ENCODE data around the gene CCDC86.

Gene CCDC86

DNA sequence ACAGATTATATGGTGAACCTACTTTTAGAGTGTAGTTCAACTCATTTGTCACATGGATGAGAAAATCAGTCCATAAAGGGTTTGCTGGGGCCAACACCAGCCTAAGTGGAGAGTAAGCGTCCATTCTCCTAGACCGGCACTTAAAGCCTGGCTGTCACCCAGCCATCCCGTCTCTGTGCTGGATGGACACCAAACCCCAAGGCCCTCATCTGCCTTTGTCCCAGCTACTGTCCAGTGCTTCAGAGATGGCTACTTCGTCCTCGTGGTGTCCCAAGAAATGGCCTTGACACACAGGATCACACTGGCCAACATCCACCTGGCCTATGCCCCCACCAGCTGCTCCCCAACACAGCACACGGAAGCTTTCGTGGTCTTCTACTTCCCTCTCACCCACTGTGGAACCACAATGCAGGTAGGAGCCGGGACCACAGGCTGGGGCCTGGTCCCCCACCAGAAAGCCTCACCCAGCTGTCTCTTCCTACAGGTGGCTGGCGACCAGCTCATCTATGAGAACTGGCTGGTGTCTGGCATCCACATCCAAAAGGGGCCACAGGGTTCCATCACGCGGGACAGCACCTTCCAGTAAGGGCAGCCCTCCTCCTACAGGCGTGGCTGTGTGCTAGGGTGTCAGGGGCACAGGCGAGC, 28.9 kb downstream of the CCDC86 start:
- no peak for DNase-seq

- no peak for DNase-seq
Observed at GRCh38 chr11:60871378-60872061, 29.6 kb downstream of the CCDC86 start.

DNA sequence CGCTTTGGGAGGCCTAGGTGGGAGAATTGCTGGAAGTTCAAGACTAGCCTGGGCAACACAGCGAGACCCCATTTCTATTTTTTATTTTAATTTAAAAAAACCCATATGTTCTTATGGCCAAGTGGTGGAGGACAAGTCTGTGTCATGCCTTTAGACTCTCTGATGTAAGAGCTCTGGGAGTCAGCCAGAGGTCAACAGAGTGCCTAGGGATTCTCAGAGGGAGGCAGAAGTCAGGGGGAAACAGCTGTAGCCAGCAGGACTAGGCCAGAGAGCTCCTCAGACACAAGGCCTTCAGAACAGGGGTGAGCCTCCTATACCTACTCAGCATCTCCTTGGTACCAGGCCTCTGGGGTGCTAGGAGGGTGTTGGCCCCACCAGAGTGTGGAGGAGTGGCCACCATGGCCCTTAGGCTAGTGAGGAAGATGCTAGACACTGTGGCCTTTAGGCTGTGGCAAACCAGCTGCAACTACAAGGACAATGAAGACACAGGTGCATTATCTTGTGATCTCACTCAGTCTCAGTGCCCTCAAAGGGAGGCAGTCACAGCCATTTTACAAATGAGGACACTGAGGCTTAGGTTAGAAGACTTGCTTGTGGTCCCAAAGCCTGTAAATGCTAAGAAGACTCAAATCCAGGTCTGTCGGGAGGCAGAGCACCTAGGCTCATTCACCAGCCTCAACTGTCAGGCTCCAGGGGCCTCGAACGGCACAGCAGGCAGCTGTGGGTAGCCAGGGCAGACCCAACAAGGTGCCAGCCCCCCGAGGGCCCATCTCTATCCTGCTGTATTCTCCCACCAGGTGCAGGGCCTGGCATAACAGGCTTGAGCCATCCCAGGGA, 30.4 kb downstream of the CCDC86 start:
- DNase-seq, result no peak

GRCh38 chr11:60872961-60873524, 31.1 kb downstream of the CCDC86 start:
- DNase-seq, result no peak

DNA sequence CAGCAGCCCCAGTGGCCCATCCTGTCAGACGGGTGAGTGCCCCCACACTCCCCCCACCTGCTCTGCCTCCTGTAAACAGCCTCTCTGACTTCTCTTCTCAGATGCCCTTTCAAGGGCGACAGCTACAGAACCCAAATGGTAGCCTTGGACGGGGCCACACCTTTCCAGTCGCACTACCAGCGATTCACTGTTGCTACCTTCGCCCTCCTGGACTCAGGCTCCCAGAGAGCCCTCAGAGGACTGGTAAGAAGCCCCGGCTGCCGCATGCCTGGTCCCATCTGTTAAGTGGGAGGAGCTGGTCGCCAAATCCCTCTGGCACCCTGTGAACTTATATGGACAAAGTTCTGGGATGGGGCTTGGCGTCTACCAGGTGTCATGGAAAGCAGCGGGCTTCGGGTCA, 31.6 kb downstream of the CCDC86 start:
- DNase-seq, result no peak

- no peak for DNase-seq
Observed at GRCh38 chr11:60874421-60875365, 32.8 kb downstream of the CCDC86 start.

DNA sequence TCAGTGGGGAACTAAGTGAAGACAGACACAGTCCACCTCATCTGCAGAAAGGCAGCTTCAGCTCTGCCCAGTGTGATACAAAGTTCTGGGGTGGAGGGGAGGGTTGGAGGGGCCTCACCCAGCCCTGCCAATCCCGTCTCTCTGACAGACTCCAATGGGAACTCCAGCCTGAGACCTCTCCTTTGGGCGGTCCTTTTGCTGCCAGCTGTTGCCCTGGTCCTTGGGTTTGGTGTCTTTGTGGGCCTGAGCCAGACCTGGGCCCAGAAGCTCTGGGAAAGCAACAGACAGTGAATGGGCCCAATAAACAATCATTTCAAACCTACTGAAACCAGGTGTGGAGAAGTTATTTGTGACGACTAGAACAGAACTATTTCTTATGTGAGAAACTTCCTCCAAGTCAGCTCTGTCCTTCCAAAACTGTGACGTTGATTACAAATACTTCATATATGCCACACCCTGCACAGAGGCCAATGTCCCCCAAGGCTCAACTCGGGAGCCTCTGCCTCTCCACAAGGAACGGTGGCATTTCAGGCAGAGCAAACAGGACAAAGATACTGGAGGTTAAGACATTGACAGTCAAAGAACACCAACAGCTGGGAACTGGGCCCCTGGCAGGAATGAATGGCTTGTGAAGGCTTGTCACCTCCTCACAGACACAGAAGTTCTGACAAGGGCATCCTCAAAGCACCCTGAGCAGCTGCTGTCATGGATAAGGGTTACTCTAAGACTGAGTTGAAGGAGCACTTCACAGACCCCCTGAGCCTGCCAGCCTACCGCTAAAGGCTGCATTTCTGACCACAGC, 33.7 kb downstream of the CCDC86 start:
- no peak for DNase-seq

- DNase-seq, result no peak
Observed at GRCh38 chr11:60876168-60876485, 34.2 kb downstream of the CCDC86 start.

DNA sequence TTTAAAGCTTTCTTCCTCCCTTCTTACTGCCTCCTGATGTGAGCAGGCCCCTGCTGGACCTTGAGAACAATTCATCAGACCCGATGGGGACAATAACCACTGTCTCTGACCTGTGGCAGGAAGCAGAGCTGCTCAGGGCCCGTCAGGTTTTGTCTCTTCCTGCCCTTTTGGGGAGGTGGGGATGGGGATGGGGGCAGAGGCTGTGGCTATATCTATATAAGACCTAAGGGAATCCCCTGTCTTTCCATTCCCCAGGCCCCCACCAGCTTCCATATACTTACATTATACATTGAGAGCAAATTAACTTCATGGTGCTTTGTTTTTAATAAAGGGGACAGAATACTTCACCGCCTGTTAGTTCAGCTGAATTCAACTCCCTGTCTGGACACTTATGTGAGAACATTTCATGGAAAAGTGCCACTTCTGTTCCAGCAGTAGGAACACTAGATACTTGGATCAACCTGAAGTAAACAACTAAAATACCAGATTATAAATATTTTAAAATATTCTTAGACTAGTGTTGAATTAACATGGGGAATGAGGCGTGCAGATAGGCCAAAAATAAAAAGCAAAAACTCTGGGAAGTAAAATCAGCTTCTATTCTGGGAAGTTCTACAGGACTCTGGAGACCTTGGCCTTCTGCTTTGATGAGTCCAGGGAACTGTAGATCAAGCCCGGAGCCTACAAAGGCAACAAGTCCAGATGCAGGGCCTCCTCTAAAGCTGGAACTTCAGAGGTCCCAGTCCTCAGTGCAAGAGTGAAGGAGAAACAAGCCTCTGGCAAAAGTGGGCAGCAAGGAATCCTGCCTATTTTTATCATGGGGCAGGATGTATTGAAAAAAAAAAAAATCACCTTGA, 36.6 kb downstream of the CCDC86 start:
- no peak for DNase-seq

- no peak for DNase-seq
Observed at GRCh38 chr11:60879104-60879503, 37.2 kb downstream of the CCDC86 start.

GRCh38 chr11:60879971-60880588, 38.2 kb downstream of the CCDC86 start:
- DNase-seq, result no peak

GRCh38 chr11:60880643-60881282, 38.9 kb downstream of the CCDC86 start:
- no peak for DNase-seq

DNA sequence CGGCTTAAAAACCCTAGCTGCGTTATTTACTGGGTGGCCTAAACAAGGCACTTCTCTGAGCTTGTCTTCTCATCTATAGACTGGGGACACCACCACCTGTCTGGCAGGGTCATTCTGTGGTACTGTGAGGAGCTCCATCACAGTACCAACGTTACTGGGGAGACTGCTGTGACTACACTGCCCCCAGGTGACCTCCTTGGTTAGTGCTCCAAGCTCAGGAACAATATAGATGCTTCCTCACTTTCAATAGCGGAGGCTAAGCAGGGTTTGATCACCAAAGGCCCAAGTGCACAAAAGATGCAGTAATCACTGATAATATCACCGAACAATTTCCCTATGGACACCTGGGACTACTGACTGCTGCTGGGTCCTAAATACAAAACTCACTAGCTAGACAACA, 45.6 kb downstream of the CCDC86 start:
- DNase-seq, result no peak

DNA sequence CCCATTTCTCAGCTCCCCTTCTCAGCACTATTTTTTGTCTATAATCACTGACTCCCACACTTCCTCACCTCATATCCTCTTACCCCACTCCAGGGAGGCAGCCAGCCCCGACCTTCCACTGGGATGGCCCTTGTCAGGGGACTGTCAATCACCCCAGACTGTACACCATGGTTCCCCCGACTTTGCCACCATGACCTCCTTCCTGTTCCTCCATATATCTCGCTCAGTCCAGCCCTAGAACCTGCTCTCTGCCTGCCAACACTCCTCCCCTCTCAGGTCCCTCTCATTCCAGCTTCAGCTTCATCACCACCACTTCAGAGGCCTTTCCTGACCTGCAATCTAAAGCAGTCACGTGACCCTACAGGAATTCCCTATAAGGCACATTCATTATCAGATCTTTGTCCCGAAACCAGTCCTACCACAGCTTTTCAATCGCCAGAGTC, 48.0 kb downstream of the CCDC86 start:
- no peak for DNase-seq

- no peak for DNase-seq
Observed at GRCh38 chr11:60890696-60891095, 48.8 kb downstream of the CCDC86 start.

GRCh38 chr11:60891103-60891741, 49.3 kb downstream of the CCDC86 start:
- DNase-seq, result no peak

- DNase-seq, result no peak
Observed at GRCh38 chr11:60895687-60896086, 53.8 kb downstream of the CCDC86 start.

DNA sequence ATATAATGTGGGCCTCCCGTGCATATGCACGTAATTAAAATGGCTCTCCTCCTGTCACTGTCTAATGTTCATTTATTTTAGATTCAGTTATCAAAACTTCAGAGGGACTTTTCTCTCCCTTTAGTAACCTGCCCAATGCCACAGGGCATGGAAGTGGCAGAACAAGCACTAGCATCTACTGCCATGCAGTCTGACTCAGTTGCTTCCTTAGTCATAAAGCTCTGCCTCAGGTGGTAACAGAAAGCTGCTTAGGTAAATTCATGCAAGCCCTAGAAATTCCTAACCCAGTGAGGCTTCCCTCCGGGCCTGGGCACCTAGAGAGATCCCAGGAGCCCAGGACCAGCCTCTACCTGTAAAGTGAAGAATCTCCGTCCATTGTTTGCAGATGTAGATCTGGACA, 55.6 kb downstream of the CCDC86 start:
- DNase-seq, result no peak
